GM19455 (cell line): ENCODE results near the gene FAR2.

Experiments
- ATAC-seq: cut with Tn5 transposase; IDR thresholded peaks from one replicate; pipeline ENCODE4 v1.9.1; 2021; ENCODE audit not compliant: unreplicated experiment

Gene FAR2

GRCh38 chr12:29201296-29201695 lies 52.2 kb downstream of the FAR2 start:
- no peak for ATAC-seq

GRCh38 chr12:29201746-29202145 lies 52.7 kb downstream of the FAR2 start:
- no peak for ATAC-seq

GRCh38 chr12:29204521-29204920 lies 55.4 kb downstream of the FAR2 start:
- ATAC-seq = no peak

GRCh38 chr12:29207120-29207519 lies 58.0 kb downstream of the FAR2 start:
- ATAC-seq = no peak

GRCh38 chr12:29208060-29208459 lies 59.0 kb downstream of the FAR2 start:
- no peak for ATAC-seq

GRCh38 chr12:29208936-29209701 lies 60.0 kb downstream of the FAR2 start:
- ATAC-seq = no peak

GRCh38 chr12:29211696-29212095 lies 62.6 kb downstream of the FAR2 start:
- ATAC-seq = no peak

GRCh38 chr12:29212682-29213403 lies 63.8 kb downstream of the FAR2 start:
- no peak for ATAC-seq

- ATAC-seq = no peak
These were observed 67.2 kb downstream of the FAR2 start for GRCh38 chr12:29216266-29216665.

- no peak for ATAC-seq
These were observed 67.9 kb downstream of the FAR2 start for GRCh38 chr12:29216797-29217575.

- ATAC-seq = no peak
These were observed 71.7 kb downstream of the FAR2 start for GRCh38 chr12:29220632-29221336.

GRCh38 chr12:29222200-29222599 lies 73.1 kb downstream of the FAR2 start:
- ATAC-seq = no peak

GRCh38 chr12:29223426-29223825 lies 74.3 kb downstream of the FAR2 start:
- no peak for ATAC-seq

GRCh38 chr12:29223956-29224543 lies 75.0 kb downstream of the FAR2 start:
- ATAC-seq = no peak

- no peak for ATAC-seq
These were observed 75.5 kb downstream of the FAR2 start for GRCh38 chr12:29224572-29224971.

- ATAC-seq = no peak
These were observed 76.8 kb downstream of the FAR2 start for GRCh38 chr12:29225834-29226233.

- no peak for ATAC-seq
These were observed 77.5 kb downstream of the FAR2 start for GRCh38 chr12:29226616-29227015.

GRCh38 chr12:29228474-29229157 lies 79.5 kb downstream of the FAR2 start:
- no peak for ATAC-seq

- no peak for ATAC-seq
These were observed 80.1 kb downstream of the FAR2 start for GRCh38 chr12:29229158-29229505.

GRCh38 chr12:29229937-29230336 lies 80.9 kb downstream of the FAR2 start:
- no peak for ATAC-seq
